ENCODE results near the gene FOXO3. TPM values are rescaled to one million over a fixed set of nuclear protein-coding genes. Genes with fewer than 3 reads are reported as not detected.

The FOXO3 gene
- total and polyA plus RNA-seq, 11 donors, result 11.6 to 87.9 (median 38.7) TPM

- 48 to 51% (median 50%) methylated on average over 9 of the region's 9 CpGs for WGBS, 4 donors
- H3K9me3 ChIP-seq, result no peaks in the 10 kb centered on the region
- H3K4me1 ChIP-seq, result peaks cover 30 to 100% (median 96%) of the 10 kb centered on the region in 12 donors
- H3K27me3 ChIP-seq, result no peaks in the 10 kb centered on the region
- no peak overlapping the region for H3K4me3 ChIP-seq
- no peak for TF ChIP-seq CTCF (IDR thresholded peaks at IDR 0.05)
- no peak for TF ChIP-seq POLR2A (IDR thresholded peaks at IDR 0.05)
- H3K36me3 ChIP-seq, result peaks cover 0 to 13% (median 0%) of the 10 kb centered on the region in 9 donors
- ATAC-seq (peak; percentile 57 to 72 (median 64)), DNase-seq (no peak)
- H3K27ac ChIP-seq, result peak overlapping the region in 11 of 12 donors; percentile 2 to 89 (median 46)
- intact Hi-C loops (cut with DNase I), result no loop called here
These were observed 18.0 kb downstream of the FOXO3 start for GRCh38 chr6:108578595-108579327.

- intact Hi-C loops (cut with DNase I), result no loop called here
- ATAC-seq, result no peak
- peaks cover 0 to 12% (median 0%) of the 10 kb centered on the region in 9 donors for H3K36me3 ChIP-seq
- TF ChIP-seq CTCF (IDR thresholded peaks at IDR 0.05), result no peak
- no peak for TF ChIP-seq POLR2A (IDR thresholded peaks at IDR 0.05)
- no peaks in the 10 kb centered on the region for H3K27me3 ChIP-seq
- H3K27ac ChIP-seq, result peak overlapping the region in 10 of 12 donors; percentile 2 to 89 (median 48)
- no peak overlapping the region for H3K4me3 ChIP-seq
- WGBS, 4 donors, result 63 to 79% (median 76%) methylated on average over 2 of the region's 2 CpGs
- no peaks in the 10 kb centered on the region for H3K9me3 ChIP-seq
- H3K4me1 ChIP-seq, result peaks cover 33 to 100% (median 97%) of the 10 kb centered on the region in 12 donors
- DNase-seq, result no peak
These were observed 18.6 kb downstream of the FOXO3 start for GRCh38 chr6:108579328-108579721.

GRCh38 chr6:108580646-108581045 lies 19.9 kb downstream of the FOXO3 start:
- DNase-seq (no peak), ATAC-seq (peak in 2 of 4 donors; percentile 15 to 39)
- 53 to 67% (median 66%) methylated on average over 2 of the region's 2 CpGs for WGBS, 4 donors
- peak overlapping the region in 10 of 12 donors; percentile 21 to 89 (median 66) for H3K27ac ChIP-seq
- H3K36me3 ChIP-seq, result peaks cover 0 to 12% (median 0%) of the 10 kb centered on the region in 9 donors
- no peak overlapping the region for H3K4me3 ChIP-seq
- H3K27me3 ChIP-seq, result no peaks in the 10 kb centered on the region
- H3K4me1 ChIP-seq, result peaks cover 35 to 98% (median 94%) of the 10 kb centered on the region in 12 donors
- no peaks in the 10 kb centered on the region for H3K9me3 ChIP-seq
- TF ChIP-seq CTCF (IDR thresholded peaks at IDR 0.05) (no peak), POLR2A (IDR thresholded peaks at IDR 0.05) (no peak)
- intact Hi-C loops (cut with DNase I), result loop anchor here in 1 of 10 donors (5.0 kb wide), 1 partner anchor 77 kb away; no protein-coding TSS in a partner anchor

- 17 to 26% (median 21%) methylated on average over 3 of the region's 3 CpGs for WGBS, 4 donors
- Histone ChIP-seq H3K36me3 (peaks cover 0 to 12% (median 0%) of the 10 kb centered on the region in 9 donors), H3K27me3 (no peaks in the 10 kb centered on the region), H3K4me3 (peak overlapping the region in 3 of 12 donors; percentile 9 to 20 (median 13)), H3K4me1 (peaks cover 33 to 98% (median 94%) of the 10 kb centered on the region in 12 donors), H3K27ac (peak overlapping the region in 11 of 12 donors; percentile 21 to 89 (median 63)), H3K9me3 (no peaks in the 10 kb centered on the region)
- intact Hi-C loops (cut with DNase I), result loop anchor here in 1 of 10 donors (5.0 kb wide), 1 partner anchor 76 kb away; no protein-coding TSS in a partner anchor
- TF ChIP-seq POLR2A (IDR thresholded peaks at IDR 0.05) (no peak), CTCF (IDR thresholded peaks at IDR 0.05) (no peak)
- ATAC-seq (peak in 2 of 4 donors; percentile 52 to 67), DNase-seq (no peak)
These were observed 20.7 kb downstream of the FOXO3 start for GRCh38 chr6:108581237-108581931.

Measured in heart left ventricle (tissue), 16 donors.